K562 (cell line): ENCODE measurements around the gene MYCBP2. TPM values are rescaled to one million over a fixed set of nuclear protein-coding genes. Genes with fewer than 3 reads are reported as not detected.

Experiments used
- ATF1 ChIP-seq, 2 experiments: fragments of 450-650 bp in 1 of 2; IDR thresholded peaks; 2 replicates each; pipeline ENCODE4 v1.6.1; 2016; ENCODE audit warnings: missing compliant biosample characterization in 1 of 2, missing genetic modification characterization in 1 of 2
- BRD4 ChIP-seq: fragments of 200-600 bp; sonication (generic); IDR thresholded peaks from 2 replicates; pipeline ENCODE4 v1.6.1; 2017; ENCODE audit warnings: inconsistent platforms
- CBX3 ChIP-seq, 2 experiments: IDR thresholded peaks; 1 replicate in 1 of 2; 2 replicates in 1 of 2; pipeline ENCODE4 v1.6.1; 2012; ENCODE audit warnings: inconsistent platforms in 2 of 2, low read length in 2 of 2, borderline replicate concordance in 1 of 2, control low read depth in 1 of 2
- CEBPG ChIP-seq, 3 experiments: fragments of 200-800 bp in 1 of 3; sonication (Bioruptor generic) in 1 of 3; sonication (generic) in 1 of 3; formaldehyde crosslinking in 1 of 3; IDR thresholded peaks in 2 of 3; conservative IDR thresholded peaks in 1 of 3; 2 replicates each; pipeline versions ENCODE4 v1.6.1 to v1.8.0; 2016 to 2022; ENCODE audit warnings: missing compliant biosample characterization in 2 of 3, missing genetic modification characterization in 2 of 3, mild to moderate bottlenecking in 1 of 3, missing genetic modification reagents in 1 of 3
- FUS ChIP-seq: fragments of 200-400 bp; formaldehyde crosslinking; optimal IDR thresholded peaks from 2 replicates; pipeline ENCODE3; 2017; ENCODE audit warnings: low read depth, low read length
- HES1 ChIP-seq: fragments of 450-650 bp; IDR thresholded peaks from 2 replicates; pipeline ENCODE4 v1.6.1; 2016; ENCODE audit warnings: low read depth, mild to moderate bottlenecking, moderate library complexity
- HOMEZ ChIP-seq: fragments of 250-450 bp; sonication (Bioruptor Pico); IDR thresholded peaks from 2 replicates; pipeline ENCODE4 v1.4.0; 2020; ENCODE audit warnings: mild to moderate bottlenecking, moderate library complexity
- KLF13 ChIP-seq: fragments of 450-650 bp; IDR thresholded peaks from 2 replicates; pipeline ENCODE4 v1.6.1; 2016; ENCODE audit warnings: missing genetic modification characterization, low read depth, mild to moderate bottlenecking, missing compliant biosample characterization, moderate library complexity, borderline replicate concordance
- MECOM ChIP-seq: fragments of 250-450 bp; sonication (Bioruptor Pico); IDR thresholded peaks from 2 replicates; pipeline ENCODE4 v1.8.0; 2022; ENCODE audit warnings: inconsistent platforms
- POLR3A ChIP-seq: IDR thresholded peaks from 2 replicates; pipeline ENCODE4 v1.6.1; 2011; ENCODE audit warnings: borderline replicate concordance, mild to moderate bottlenecking, moderate library complexity; ENCODE audit not compliant: insufficient read length, insufficient read depth; ENCODE audit errors: extremely low read depth
- RHOXF2B ChIP-seq: fragments of 250-450 bp; sonication (Bioruptor Pico); conservative IDR thresholded peaks from 2 replicates; pipeline ENCODE4 v1.5.1; 2021
- ZBTB40 ChIP-seq, 2 experiments: fragments of 450-650 bp in 1 of 2; sonication (generic) in 1 of 2; formaldehyde crosslinking in 1 of 2; IDR thresholded peaks; 2 replicates each; pipeline versions ENCODE4 v1.7.1 to v1.9.0; 2016 to 2022; ENCODE audit warnings: inconsistent platforms in 1 of 2, mild to moderate bottlenecking in 1 of 2, missing genetic modification reagents in 1 of 2
- ZNF263 ChIP-seq: sonication (generic); formaldehyde crosslinking; IDR thresholded peaks from 2 replicates; pipeline ENCODE4 v1.8.0; 2022; ENCODE audit warnings: mild to moderate bottlenecking, missing genetic modification reagents, borderline replicate concordance
- polyA plus RNA-seq, 8 experiments: library from polyadenylated mRNA; depleted of rRNA in 4 of 8; stranded (reverse) in 5 of 8; unstranded in 3 of 8; fragments of >200 nt; fragmentation: Nextera tagmentation in 2 of 8; fragmentation: Illumina TruSeq in 1 of 8; extraction: Ambion mirVana in 2 of 8; extraction: Trizol in 1 of 8; gene quantifications; 2 replicates each; pipeline versions ENCODE4 v1.2.1 to v1.2.3, GENCODE V29; 2011 to 2014; ENCODE audit warnings: inconsistent platforms in 1 of 8, missing spikeins in 1 of 8
- total RNA-seq, 7 experiments: library from RNA; depleted of rRNA in 6 of 7; stranded (reverse); fragments of >200 nt in 6 of 7; fragmentation: Illumina TruSeq in 2 of 7; extraction: Trizol in 2 of 7; gene quantifications; 2 replicates each; pipeline versions ENCODE4 v1.2.1 to v1.2.3, GENCODE V29; 2011 to 2021; ENCODE audit warnings: low replicate concordance in 1 of 7
- TF ChIP-seq, protein P1 (sequence below): sonication (generic); formaldehyde crosslinking; IDR thresholded peaks from 2 replicates; pipeline ENCODE4 v1.9.0; 2022; ENCODE audit warnings: mild to moderate bottlenecking, missing genetic modification reagents

MYCBP2 gene
- total and polyA plus RNA-seq, 9 of the 15 experiments (the other 6 are each of a cell fraction or from before 2014, with no cell fraction given) = 13.2 to 47.2 (median 28.9) TPM

DNA sequence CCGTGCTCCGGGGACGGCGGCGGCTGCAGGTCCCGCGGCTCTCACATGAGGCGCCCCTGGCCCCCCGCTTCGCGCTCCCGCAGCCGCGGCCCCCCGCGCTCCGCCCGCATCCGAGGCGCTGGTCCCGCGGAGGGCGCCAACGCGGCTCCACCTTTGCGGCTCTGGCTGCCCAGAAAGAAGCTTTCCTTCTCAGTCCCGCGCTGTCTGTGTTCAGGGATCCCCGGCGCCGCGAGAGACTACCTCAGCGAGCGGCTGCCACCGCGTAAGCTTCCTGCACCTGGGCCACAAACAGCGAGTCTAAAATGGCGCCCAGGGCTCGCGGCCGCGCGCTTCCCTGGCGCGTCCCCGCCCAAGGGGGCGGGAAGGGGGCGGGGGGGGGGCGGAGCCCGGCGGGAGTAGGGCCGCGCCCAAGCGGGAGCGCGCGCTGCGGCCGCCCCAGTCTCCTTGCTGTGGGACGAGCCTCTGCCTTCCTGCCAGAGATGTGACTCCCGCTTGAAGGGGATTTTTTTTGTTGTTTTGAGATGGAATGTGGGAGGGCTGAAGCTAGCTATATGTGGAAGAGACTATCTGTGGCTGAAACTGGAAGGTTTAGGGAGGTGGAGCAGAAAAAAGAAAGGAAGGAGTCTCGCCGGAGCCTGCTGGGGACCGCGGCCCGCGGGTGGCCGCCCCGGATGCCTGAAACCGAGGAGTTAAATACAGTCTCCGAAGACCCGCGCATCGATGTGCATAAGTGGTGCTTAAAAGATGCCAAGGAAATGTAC lies 299.9 kb downstream of the MYCBP2 start, which contains the start of gene FBXL3 (continued):
- TF ChIP-seq ZBTB40 (IDR thresholded peaks at IDR 0.05) (no peak), ZBTB40 (CRISPR knock-in tag; IDR thresholded peaks at IDR 0.05) (no peak), RHOXF2B (CRISPR knock-in tag) (no peak), BRD4 (no peak), KLF13 (tag) (no peak), ATF1 (CRISPR knock-in tag; IDR thresholded peaks at IDR 0.05) (no peak), ATF1 (tag; IDR thresholded peaks at IDR 0.05) (no peak), MECOM (CRISPR knock-in tag) (no peak), CEBPG (CRISPR knock-in tag; IDR thresholded peaks at IDR 0.05) (no peak), CEBPG (tag; conservative IDR thresholded peaks at IDR 0.05 in 1 of 2, IDR thresholded peaks at IDR 0.05 in 1 of 2) (no peak), HOMEZ (no peak), CBX3 (IDR thresholded peaks at IDR 0.05; ENCODE audit: borderline replicate concordance in 1 of 2, low read length in 2 of 2) (no peak), HES1 (no peak), ZNF263 (CRISPR knock-in tag) (no peak), FUS (no peak), POLR3A (no peak)
- TF ChIP-seq, protein P1, sequence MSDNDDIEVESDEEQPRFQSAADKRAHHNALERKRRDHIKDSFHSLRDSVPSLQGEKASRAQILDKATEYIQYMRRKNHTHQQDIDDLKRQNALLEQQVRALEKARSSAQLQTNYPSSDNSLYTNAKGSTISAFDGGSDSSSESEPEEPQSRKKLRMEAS = no peak
